H1 (cell line): Measurements from ENCODE around the gene HPCAL4. TPM values are rescaled to one million over a fixed set of nuclear protein-coding genes. Genes with fewer than 3 reads are reported as not detected.

ENCODE experiments used
- CTCF ChIA-PET: fragments of 300-600 bp; sonication (Branson Sonifier 250); formaldehyde crosslinking; loops from one replicate; lab custom pipeline; 2021; ENCODE audit not compliant: partially characterized antibody; lab: Charles Lee
- POLR2A ChIA-PET: fragments of 300-600 bp; sonication (Branson Sonifier 250); formaldehyde crosslinking; loops from one replicate; lab custom pipeline; 2021; ENCODE audit warnings: inconsistent platforms; ENCODE audit not compliant: partially characterized antibody; lab: Charles Lee
- DNase-seq, 2 experiments: peaks; one replicate each; pipeline versions ENCODE4 v3.0.0 to v3.0.0-alpha.2; 2010 to 2022; ENCODE audit warnings: low spot score in 2 of 2, low read depth in 1 of 2, mixed read lengths in 1 of 2
- FAIRE-seq: peaks from 2 replicates; lab custom pipeline; 2011; peaks lifted over from hg19 to GRCh38; lab: Jason Lieb, UNC
- H2AFZ ChIP-seq: 2 replicates; pipeline ENCODE4 v1.8.1; 2012; ENCODE audit warnings: low read length, inconsistent platforms
- H2AK5ac ChIP-seq: 2 replicates; pipeline ENCODE4 v1.6.1; 2013; ENCODE audit warnings: low read depth, low read length
- H2BK120ac ChIP-seq: replicated peaks from 2 replicates; pipeline ENCODE3; 2013; ENCODE audit warnings: low read depth, low read length, inconsistent platforms
- H2BK12ac ChIP-seq: 2 replicates; pipeline ENCODE4 v1.6.1; 2013; ENCODE audit warnings: low read depth, low read length
- H2BK15ac ChIP-seq: 2 replicates; pipeline ENCODE4 v1.6.1; 2013; ENCODE audit warnings: low read length
- H2BK20ac ChIP-seq: 2 replicates; pipeline ENCODE4 v1.6.1; 2013; ENCODE audit warnings: low read length
- H2BK5ac ChIP-seq: 2 replicates; pipeline ENCODE4 v1.6.1; 2013; ENCODE audit warnings: low read depth, low read length
- H3K14ac ChIP-seq: 2 replicates; pipeline ENCODE4 v1.6.1; 2013; ENCODE audit warnings: inconsistent platforms; ENCODE audit not compliant: insufficient read length
- H3K18ac ChIP-seq: 2 replicates; pipeline ENCODE4 v1.6.1; 2013; ENCODE audit warnings: low read length; ENCODE audit errors: extremely low read depth
- H3K23ac ChIP-seq: 2 replicates; pipeline ENCODE4 v1.6.1; 2013; ENCODE audit warnings: inconsistent platforms; ENCODE audit not compliant: insufficient read length
- H3K23me2 ChIP-seq: 2 replicates; pipeline ENCODE4 v1.6.1; 2013; ENCODE audit warnings: low read depth, low read length
- H3K27ac ChIP-seq: 2 replicates; pipeline ENCODE4 v1.6.1; 2011; ENCODE audit warnings: low read depth, low read length, inconsistent platforms
- H3K27me3 ChIP-seq, 4 experiments: replicated peaks in 1 of 4; 1 replicate in 1 of 4; 2 replicates in 3 of 4; pipeline versions ENCODE4 v1.6.1 to v1.8.1; 2011 to 2013; ENCODE audit warnings: low read length in 3 of 4, mild to moderate bottlenecking in 3 of 4, inconsistent platforms in 2 of 4, mixed read lengths in 2 of 4, moderate library complexity in 1 of 4; ENCODE audit not compliant: control insufficient read depth in 3 of 4, insufficient read depth in 3 of 4; ENCODE audit errors: extremely low read depth in 1 of 4
- H3K36me3 ChIP-seq, 4 experiments: 2 replicates each; pipeline versions ENCODE4 v1.6.1 to v1.8.1; 2011 to 2013; ENCODE audit warnings: mild to moderate bottlenecking in 4 of 4, low read length in 3 of 4, moderate library complexity in 2 of 4, control low read depth in 1 of 4, inconsistent platforms in 1 of 4; ENCODE audit not compliant: insufficient read depth in 4 of 4, control insufficient read depth in 2 of 4
- H3K4ac ChIP-seq: replicated peaks from 2 replicates; pipeline ENCODE3; 2013; ENCODE audit warnings: low read length, low read depth, mixed read lengths, inconsistent platforms; ENCODE audit not compliant: insufficient read length
- H3K4me1 ChIP-seq, 4 experiments: replicated peaks in 1 of 4; 1 replicate in 1 of 4; 2 replicates in 3 of 4; pipeline versions ENCODE4 v1.6.1 to v1.8.1; 2011 to 2013; ENCODE audit warnings: low read length in 3 of 4, inconsistent platforms in 2 of 4, mixed read lengths in 1 of 4; ENCODE audit not compliant: insufficient read depth in 4 of 4, control insufficient read depth in 3 of 4
- H3K4me2 ChIP-seq, 2 experiments: 2 replicates each; pipeline versions ENCODE4 v1.6.1 to v1.8.1; 2011 to 2013; ENCODE audit warnings: low read depth in 2 of 2, low read length in 2 of 2, control low read depth in 1 of 2, inconsistent platforms in 1 of 2, mild to moderate bottlenecking in 1 of 2; ENCODE audit not compliant: insufficient read depth in 1 of 2
- H3K4me3 ChIP-seq, 4 experiments: fragments of 200-600, 300-600 bp in 1 of 4; sonication (generic), shearing (Covaris generic), sonication (Bioruptor Twin) in 1 of 4; 2 replicates each; pipeline versions ENCODE4 v1.5.1 to v1.8.1; 2011 to 2016; ENCODE audit warnings: low read length in 4 of 4, low read depth in 3 of 4, control low read depth in 2 of 4, inconsistent platforms in 2 of 4, mild to moderate bottlenecking in 2 of 4, mixed read lengths in 1 of 4, moderate library complexity in 1 of 4; ENCODE audit not compliant: insufficient read depth in 2 of 4; ENCODE audit errors: extremely low read depth in 1 of 4
- H3K56ac ChIP-seq: replicated peaks from 2 replicates; pipeline ENCODE3; 2013; ENCODE audit warnings: low read depth, mild to moderate bottlenecking, mixed read lengths, low read length, inconsistent platforms; ENCODE audit not compliant: insufficient read length
- H3K79me1 ChIP-seq: 2 replicates; pipeline ENCODE4 v1.6.1; 2013; ENCODE audit warnings: low read depth, low read length, control low read depth
- H3K79me2 ChIP-seq, 2 experiments: 2 replicates each; pipeline versions ENCODE4 v1.6.1 to v1.8.1; 2012 to 2013; ENCODE audit warnings: low read length in 2 of 2, mild to moderate bottlenecking in 2 of 2, inconsistent platforms in 1 of 2; ENCODE audit not compliant: insufficient read depth in 2 of 2, control insufficient read depth in 1 of 2
- H3K9ac ChIP-seq, 4 experiments: replicated peaks in 1 of 4; 1 replicate in 1 of 4; 2 replicates in 3 of 4; pipeline versions ENCODE4 v1.6.1 to v1.8.1; 2011 to 2013; ENCODE audit warnings: low read depth in 3 of 4, low read length in 3 of 4, control low read depth in 2 of 4, mild to moderate bottlenecking in 2 of 4, moderate library complexity in 2 of 4, inconsistent platforms in 1 of 4; ENCODE audit errors: extremely low read depth in 1 of 4
- H3K9me3 ChIP-seq, 2 experiments: 2 replicates each; pipeline versions ENCODE4 v1.6.1 to v1.8.1; 2012 to 2013; ENCODE audit warnings: mild to moderate bottlenecking in 2 of 2, moderate library complexity in 2 of 2, control low read depth in 1 of 2, inconsistent platforms in 1 of 2, low read depth in 1 of 2, low read length in 1 of 2, mixed read lengths in 1 of 2; ENCODE audit not compliant: insufficient read depth in 2 of 2
- H4K20me1 ChIP-seq, 2 experiments: replicated peaks in 1 of 2; 2 replicates each; pipeline versions ENCODE3 to v1.8.1; 2011 to 2013; ENCODE audit warnings: inconsistent platforms in 2 of 2, low read length in 2 of 2, mild to moderate bottlenecking in 1 of 2; ENCODE audit not compliant: insufficient read depth in 2 of 2, control insufficient read depth in 1 of 2
- H4K5ac ChIP-seq: 2 replicates; pipeline ENCODE4 v1.6.1; 2013; ENCODE audit warnings: low read length, low read depth, mixed read lengths, inconsistent platforms; ENCODE audit not compliant: insufficient read length
- H4K8ac ChIP-seq: 2 replicates; pipeline ENCODE4 v1.8.0; 2013; ENCODE audit warnings: mild to moderate bottlenecking, moderate library complexity, low read length, inconsistent platforms; ENCODE audit not compliant: insufficient read depth; ENCODE audit errors: extremely low read depth
- H4K91ac ChIP-seq: replicated peaks from 2 replicates; pipeline ENCODE3; 2013; ENCODE audit warnings: low read length, mixed read lengths, inconsistent platforms; ENCODE audit not compliant: insufficient read length
- ATF3 ChIP-seq: IDR thresholded peaks from 2 replicates; pipeline ENCODE4 v1.6.1; 2011; ENCODE audit warnings: low read depth, mild to moderate bottlenecking, low read length; ENCODE audit not compliant: insufficient read depth
- BCL11A ChIP-seq, 2 experiments: IDR thresholded peaks; one replicate each; pipeline ENCODE4 v1.6.1; 2011; ENCODE audit warnings: low read depth in 2 of 2, low read length in 2 of 2, mild to moderate bottlenecking in 2 of 2
- CEBPB ChIP-seq: IDR thresholded peaks from 2 replicates; pipeline ENCODE4 v1.6.1; 2012; ENCODE audit warnings: low read depth, low read length
- CTBP2 ChIP-seq: IDR thresholded peaks from 2 replicates; pipeline ENCODE4 v1.7.0; 2011; ENCODE audit warnings: borderline replicate concordance, mild to moderate bottlenecking, moderate library complexity, mixed read lengths, low read length; ENCODE audit not compliant: insufficient read depth, insufficient read length
- EGR1 ChIP-seq: IDR thresholded peaks from 2 replicates; pipeline ENCODE4 v1.6.1; 2011; ENCODE audit warnings: low read depth, low read length, borderline replicate concordance
- EP300 ChIP-seq, 2 experiments: IDR thresholded peaks; 1 replicate in 1 of 2; 2 replicates in 1 of 2; pipeline ENCODE4 v1.6.1; 2011 to 2012; ENCODE audit warnings: low read depth in 2 of 2, low read length in 2 of 2, mild to moderate bottlenecking in 2 of 2, borderline replicate concordance in 1 of 2, inconsistent platforms in 1 of 2, moderate library complexity in 1 of 2
- FOSL1 ChIP-seq: IDR thresholded peaks from 2 replicates; pipeline ENCODE4 v1.6.1; 2011; ENCODE audit warnings: mild to moderate bottlenecking, low read depth, low read length, moderate library complexity; ENCODE audit not compliant: insufficient read depth
- KDM5A ChIP-seq: fragments of 200-600 bp; IDR thresholded peaks from 2 replicates; pipeline ENCODE4 v1.7.1; 2012; ENCODE audit warnings: mild to moderate bottlenecking, low read length, inconsistent platforms, mixed read lengths
- POLR2AphosphoS5 ChIP-seq: IDR thresholded peaks from 2 replicates; pipeline ENCODE4 v1.6.1; 2011; ENCODE audit warnings: low read depth, low read length
- POU5F1 ChIP-seq: IDR thresholded peaks from 2 replicates; pipeline ENCODE4 v1.6.1; 2011; ENCODE audit warnings: low read depth, mild to moderate bottlenecking, low read length, moderate library complexity
- SP1 ChIP-seq: IDR thresholded peaks from 2 replicates; pipeline ENCODE4 v1.6.1; 2011; ENCODE audit warnings: low read depth, low read length
- TCF12 ChIP-seq: IDR thresholded peaks from 2 replicates; pipeline ENCODE4 v1.6.1; 2011; ENCODE audit warnings: low read depth, mild to moderate bottlenecking, low read length
- USF2 ChIP-seq: IDR thresholded peaks from 2 replicates; pipeline ENCODE4 v1.6.1; 2011; ENCODE audit warnings: low read length, improper control_type of control experiment
- WGBS, 2 experiments: shearing (Covaris generic) in 1 of 2; methylation state at CpG; one replicate each; pipeline versions ENCODE4 v1.1.6 to v1.1.7; 2013 to 2015; ENCODE audit warnings: low lambda C conversion rate in 2 of 2, mixed read lengths in 2 of 2, inconsistent platforms in 1 of 2, low coverage in 1 of 2, missing lambda C conversion rate in 1 of 2; ENCODE audit not compliant: insufficient replicate concordance in 2 of 2, insufficient coverage in 1 of 2, insufficient read length in 1 of 2; ENCODE audit errors: extremely low coverage in 1 of 2, missing lambda C conversion rate in 1 of 2; 5-methylcytosine and 5-hydroxymethylcytosine counted together
- polyA plus RNA-seq, 7 experiments: library from polyadenylated mRNA; depleted of rRNA in 3 of 7; stranded (reverse) in 5 of 7; unstranded in 2 of 7; fragments of >200 nt in 5 of 7; fragments of 200-250 nt in 2 of 7; gene quantifications; 1 replicate in 5 of 7; 2 replicates in 1 of 7; 4 replicates in 1 of 7; pipeline versions ENCODE4 v1.2.1 to v1.2.3, GENCODE V29; 2011 to 2013; ENCODE audit warnings: missing spikeins in 2 of 7, mixed read lengths in 2 of 7
- total RNA-seq: library from RNA; stranded (reverse); fragmentation: NEBNext Ultra II Directional; extraction: Animal tissue kit (Norgen Biotek cat#: 25700); gene quantifications from 2 replicates; pipeline ENCODE4 v1.2.1, GENCODE V29; 2021

Gene HPCAL4
- total and polyA plus RNA-seq, 2 of the 8 experiments (the other 6 are each of a cell fraction or from before 2014, with no cell fraction given): 0.54 to 0.74 TPM

- POLR2A ChIA-PET: interaction anchor here (0.9 kb wide), 1 partner anchor 30 kb away, joined by 3 read pairs; no protein-coding TSS in a partner anchor
- no peak for TF ChIP-seq FOSL1
- TF ChIP-seq BCL11A (IDR thresholded peaks at IDR 0.05; ENCODE audit: low read depth in 2 of 2, low read length in 2 of 2): no peak
- no peak for TF ChIP-seq ATF3
- no peak for TF ChIP-seq USF2
- TF ChIP-seq CTBP2: no peak
- TF ChIP-seq POU5F1: no peak
- TF ChIP-seq POLR2AphosphoS5: no peak
- no peak for TF ChIP-seq KDM5A
- no peak for TF ChIP-seq CEBPB
- no peak for TF ChIP-seq SP1
- TF ChIP-seq TCF12: no peak
- no peak for TF ChIP-seq EP300 (IDR thresholded peaks at IDR 0.05; ENCODE audit: borderline replicate concordance in 1 of 2, low read depth in 2 of 2, low read length in 2 of 2)
- no peak for TF ChIP-seq EGR1
Measured at GRCh38 chr1:39640861-39641260, 50.4 kb downstream of the HPCAL4 start.

More at GRCh38 chr1:39640861-39641260, 50.4 kb downstream of the HPCAL4 start:
- H3K4me2 ChIP-seq: no peak overlapping the region; a peak in 1 of 4 replicates
- H3K18ac ChIP-seq: no peak overlapping the region
- no peak overlapping the region for H3K4me3 ChIP-seq
- CTCF ChIA-PET: interaction anchor here (0.6 to 16.5 kb wide), 13 partner anchors 9 to 277 kb away, joined by 3 to 337 read pairs (median 3); partner anchors contain the start of genes NT5C1A and PABPC4
- no peak overlapping the region for H2AFZ ChIP-seq
- H3K23me2 ChIP-seq: peaks cover 4% of the 10 kb centered on the region; the same call in 1 of the 2 replicates
- H2BK12ac ChIP-seq: no peak overlapping the region
- H3K4ac ChIP-seq: no peak overlapping the region
- H4K20me1 ChIP-seq: no peaks in the 10 kb centered on the region
- H3K9me3 ChIP-seq: no peaks in the 10 kb centered on the region
- 85% methylated on average over 8 of the region's 8 CpGs; no CpG with 5 or more reads in 1 of the 2 experiments for WGBS, 2 experiments
- H2AK5ac ChIP-seq: no peak overlapping the region
- FAIRE-seq (no peak), DNase-seq (no peak)
- no peak overlapping the region for H3K14ac ChIP-seq
- no peak overlapping the region for H2BK5ac ChIP-seq
- H3K4me1 ChIP-seq: peaks cover 0 to 3% (median 0%) of the 10 kb centered on the region in 4 experiments; a peak in 1 of 7 replicates
- H2BK20ac ChIP-seq: no peak overlapping the region
- H4K91ac ChIP-seq: no peak overlapping the region
- H4K5ac ChIP-seq: no peak overlapping the region
- H3K79me1 ChIP-seq: no peaks in the 10 kb centered on the region
- no peaks in the 10 kb centered on the region for H3K79me2 ChIP-seq
- H3K27me3 ChIP-seq: peaks cover 4 to 48% (median 36%) of the 10 kb centered on the region in 4 experiments
- H2BK120ac ChIP-seq: no peak overlapping the region
- no peak overlapping the region for H3K27ac ChIP-seq
- H4K8ac ChIP-seq: no peak overlapping the region
- no peak overlapping the region for H3K56ac ChIP-seq
- no peak overlapping the region for H3K9ac ChIP-seq
- H2BK15ac ChIP-seq: no peak overlapping the region
- no peaks in the 10 kb centered on the region for H3K36me3 ChIP-seq
- no peak overlapping the region for H3K23ac ChIP-seq
